Prostate gland (tissue), 2 donors: Measurements from ENCODE around the gene DHX30.

Source experiments
- POLR2A ChIP-seq: fragments of 450-650 bp; IDR thresholded peaks from one replicate; pipeline ENCODE4 v1.6.1; 2016; ENCODE audit warnings: antibody characterized with exemption, mild to moderate bottlenecking
- TF ChIP-seq, protein P1 (sequence below), 4 experiments: fragments of 200-600 bp in 2 of 4; fragments of 450-650 bp in 2 of 4; sonication (generic) in 2 of 4; IDR thresholded peaks; 1 replicate in 3 of 4; 2 replicates in 1 of 4; pipeline ENCODE4 v1.5.1; 2016 to 2019; ENCODE audit warnings: antibody characterized with exemption in 4 of 4, mild to moderate bottlenecking in 2 of 4, moderate library complexity in 2 of 4

GRCh38 chr3:47772788-47773187, 30.1 kb upstream of the DHX30 start:
- TF ChIP-seq, protein P1, sequence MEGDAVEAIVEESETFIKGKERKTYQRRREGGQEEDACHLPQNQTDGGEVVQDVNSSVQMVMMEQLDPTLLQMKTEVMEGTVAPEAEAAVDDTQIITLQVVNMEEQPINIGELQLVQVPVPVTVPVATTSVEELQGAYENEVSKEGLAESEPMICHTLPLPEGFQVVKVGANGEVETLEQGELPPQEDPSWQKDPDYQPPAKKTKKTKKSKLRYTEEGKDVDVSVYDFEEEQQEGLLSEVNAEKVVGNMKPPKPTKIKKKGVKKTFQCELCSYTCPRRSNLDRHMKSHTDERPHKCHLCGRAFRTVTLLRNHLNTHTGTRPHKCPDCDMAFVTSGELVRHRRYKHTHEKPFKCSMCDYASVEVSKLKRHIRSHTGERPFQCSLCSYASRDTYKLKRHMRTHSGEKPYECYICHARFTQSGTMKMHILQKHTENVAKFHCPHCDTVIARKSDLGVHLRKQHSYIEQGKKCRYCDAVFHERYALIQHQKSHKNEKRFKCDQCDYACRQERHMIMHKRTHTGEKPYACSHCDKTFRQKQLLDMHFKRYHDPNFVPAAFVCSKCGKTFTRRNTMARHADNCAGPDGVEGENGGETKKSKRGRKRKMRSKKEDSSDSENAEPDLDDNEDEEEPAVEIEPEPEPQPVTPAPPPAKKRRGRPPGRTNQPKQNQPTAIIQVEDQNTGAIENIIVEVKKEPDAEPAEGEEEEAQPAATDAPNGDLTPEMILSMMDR (IDR thresholded peaks at IDR 0.05), result no peak
- TF ChIP-seq POLR2A, result no peak
